Measurements from ENCODE around the gene SLC36A3.

- TF ChIP-seq, protein P1, sequence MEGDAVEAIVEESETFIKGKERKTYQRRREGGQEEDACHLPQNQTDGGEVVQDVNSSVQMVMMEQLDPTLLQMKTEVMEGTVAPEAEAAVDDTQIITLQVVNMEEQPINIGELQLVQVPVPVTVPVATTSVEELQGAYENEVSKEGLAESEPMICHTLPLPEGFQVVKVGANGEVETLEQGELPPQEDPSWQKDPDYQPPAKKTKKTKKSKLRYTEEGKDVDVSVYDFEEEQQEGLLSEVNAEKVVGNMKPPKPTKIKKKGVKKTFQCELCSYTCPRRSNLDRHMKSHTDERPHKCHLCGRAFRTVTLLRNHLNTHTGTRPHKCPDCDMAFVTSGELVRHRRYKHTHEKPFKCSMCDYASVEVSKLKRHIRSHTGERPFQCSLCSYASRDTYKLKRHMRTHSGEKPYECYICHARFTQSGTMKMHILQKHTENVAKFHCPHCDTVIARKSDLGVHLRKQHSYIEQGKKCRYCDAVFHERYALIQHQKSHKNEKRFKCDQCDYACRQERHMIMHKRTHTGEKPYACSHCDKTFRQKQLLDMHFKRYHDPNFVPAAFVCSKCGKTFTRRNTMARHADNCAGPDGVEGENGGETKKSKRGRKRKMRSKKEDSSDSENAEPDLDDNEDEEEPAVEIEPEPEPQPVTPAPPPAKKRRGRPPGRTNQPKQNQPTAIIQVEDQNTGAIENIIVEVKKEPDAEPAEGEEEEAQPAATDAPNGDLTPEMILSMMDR (IDR thresholded peaks at IDR 0.05): no peak
- TF ChIP-seq POLR2AphosphoS5 (IDR thresholded peaks at IDR 0.05) (no peak), POLR2A (IDR thresholded peaks at IDR 0.05) (no peak)
Observed at GRCh38 chr5:151244206-151244605, 59.4 kb downstream of the SLC36A3 start.

Measured in gastroesophageal sphincter (tissue), 3 donors.